ENCODE measurements around the gene SNRK.

GRCh38 chr3:43285644-43286043 lies 696 bp upstream of the SNRK start:
- TF ChIP-seq POLR2A (IDR thresholded peaks at IDR 0.05), result no peak
- TF ChIP-seq CTCF (IDR thresholded peaks at IDR 0.05), result no peak
